ENCODE data around the gene TSPAN7.

Gene TSPAN7

GRCh38 chrX:38727668-38728067, 166.3 kb downstream of the TSPAN7 start:
- Histone ChIP-seq H3K27me3 (ENCODE audit: control insufficient read depth, insufficient read depth, low read length) (no peaks in the 10 kb centered on the region), H3K27ac (ENCODE audit: low read depth, low read length) (no peak overlapping the region), H3K4me1 (ENCODE audit: control insufficient read depth, insufficient read depth, low read length) (no peaks in the 10 kb centered on the region), H3K9ac (ENCODE audit: low read depth, low read length) (no peak overlapping the region), H3K36me3 (ENCODE audit: control insufficient read depth, insufficient read depth, low read length) (no peaks in the 10 kb centered on the region), H3K9me3 (ENCODE audit: control insufficient read depth, insufficient read depth, low read length) (no peaks in the 10 kb centered on the region), H3K4me3 (ENCODE audit: low read depth, low read length) (no peak overlapping the region)

GRCh38 chrX:38732866-38733265, 171.5 kb downstream of the TSPAN7 start:
- Histone ChIP-seq H3K9ac (ENCODE audit: low read depth, low read length) (no peak overlapping the region), H3K27me3 (ENCODE audit: control insufficient read depth, insufficient read depth, low read length) (no peaks in the 10 kb centered on the region), H3K4me1 (ENCODE audit: control insufficient read depth, insufficient read depth, low read length) (no peaks in the 10 kb centered on the region), H3K27ac (ENCODE audit: low read depth, low read length) (no peak overlapping the region), H3K4me3 (ENCODE audit: low read depth, low read length) (no peak overlapping the region), H3K36me3 (ENCODE audit: control insufficient read depth, insufficient read depth, low read length) (no peaks in the 10 kb centered on the region), H3K9me3 (ENCODE audit: control insufficient read depth, insufficient read depth, low read length) (no peaks in the 10 kb centered on the region)

Data from HUES48 (cell line).